Stimulated activated CD4-positive, alpha-beta T cell treated with anti-CD3 and anti-CD28 coated beads, TNF-alpha, amount 100 ng/mL, for 48 hours (primary cell): ENCODE data around the gene NOB1.
A peak's percentile ranks its signal among the peaks of the same experiment; 100 is the strongest.
"Not testable (repeated sequence)": the region's sequence is repeated elsewhere in the genome, so short reads cannot be mapped to it uniquely, and the experiment has no call there.

Experiments
- DNase-seq, 3 donors: peaks; one replicate each; pipeline ENCODE4 v3.0.0-alpha.2; 2020; ENCODE audit warnings: low read depth in 3 of 3

The NOB1 gene

GRCh38 chr16:69754469-69755310, at the start of gene NOB1:
Gene NOB1, minus strand, starts transcription at chr16:69754926. Its CDS starts 16 bp downstream, at chr16:69754910.
- DNase-seq: peak; percentile 93 to 94 (median 94)

- DNase-seq: no peak
Measured at GRCh38 chr16:69804297-69804696, 49.6 kb upstream of the NOB1 start.

GRCh38 chr16:69799611-69800031, 44.9 kb upstream of the NOB1 start:
- DNase-seq: no peak

- DNase-seq: no peak
Measured at GRCh38 chr16:69798466-69798865, 43.7 kb upstream of the NOB1 start.

- peak in 2 of 3 donors; percentile 2 to 11 for DNase-seq
Measured at GRCh38 chr16:69796285-69797118, 41.8 kb upstream of the NOB1 start.

GRCh38 chr16:69794486-69794885, 39.8 kb upstream of the NOB1 start:
- no peak for DNase-seq

- DNase-seq: no peak
Measured at GRCh38 chr16:69793526-69793925, 38.8 kb upstream of the NOB1 start.

GRCh38 chr16:69791391-69791847, 36.7 kb upstream of the NOB1 start:
- DNase-seq: not testable (repeated sequence)

GRCh38 chr16:69787883-69788282, 33.2 kb upstream of the NOB1 start:
- no peak for DNase-seq

- no peak for DNase-seq
Measured at GRCh38 chr16:69784586-69784985, 29.9 kb upstream of the NOB1 start.

- no peak for DNase-seq
Measured at GRCh38 chr16:69781118-69781517, 26.4 kb upstream of the NOB1 start.

- DNase-seq: no peak
Measured at GRCh38 chr16:69779724-69780123, 25.0 kb upstream of the NOB1 start.

- DNase-seq: no peak
Measured at GRCh38 chr16:69775563-69775962, 20.8 kb upstream of the NOB1 start.

GRCh38 chr16:69773260-69773947, 18.7 kb upstream of the NOB1 start:
- DNase-seq: no peak

- DNase-seq: no peak
Measured at GRCh38 chr16:69771651-69771967, 16.9 kb upstream of the NOB1 start.

- no peak for DNase-seq
Measured at GRCh38 chr16:69769404-69769803, 14.7 kb upstream of the NOB1 start.

GRCh38 chr16:69768666-69769065, 13.9 kb upstream of the NOB1 start:
- DNase-seq: no peak

- no peak for DNase-seq
Measured at GRCh38 chr16:69767459-69768229, 12.9 kb upstream of the NOB1 start.

- no peak for DNase-seq
Measured at GRCh38 chr16:69763599-69763942, 8.8 kb upstream of the NOB1 start.

GRCh38 chr16:69762814-69763598, 8.3 kb upstream of the NOB1 start:
- no peak for DNase-seq
